Prostate gland (tissue), 2 donors: ENCODE measurements around the gene OST4. TPM values are rescaled to one million over a fixed set of nuclear protein-coding genes. Genes with fewer than 3 reads are reported as not detected.

Experiments used
- DNase-seq: peaks from one replicate; pipeline ENCODE4 v3.0.0-alpha.2; 2019; ENCODE audit warnings: low spot score
- H3K27ac ChIP-seq, 2 donors: fragments of 200-600 bp; sonication (generic); 2 replicates each; pipeline ENCODE4 v1.5.1; 2017 to 2019
- H3K27me3 ChIP-seq: fragments of 200-600 bp; sonication (generic); replicated peaks from 2 replicates; pipeline ENCODE4 v1.5.1; 2019; ENCODE audit not compliant: insufficient read depth
- H3K36me3 ChIP-seq, 2 donors: fragments of 200-600 bp; sonication (generic); 1 replicate in 1 of 2; 2 replicates in 1 of 2; pipeline versions ENCODE4 v1.5.1 to v1.8.1; 2017 to 2019
- H3K4me1 ChIP-seq: fragments of 200-600 bp; sonication (generic); replicated peaks from 2 replicates; pipeline ENCODE4 v1.5.1; 2019
- H3K4me3 ChIP-seq, 2 donors: fragments of 200-600 bp; sonication (generic); 2 replicates each; pipeline ENCODE4 v1.5.1; 2017 to 2019
- H3K9me3 ChIP-seq: fragments of 200-600 bp; sonication (generic); 2 replicates; pipeline ENCODE4 v1.5.1; 2017
- CTCF ChIP-seq, 4 experiments: fragments of 200-600 bp in 2 of 4; fragments of 450-650 bp in 2 of 4; sonication (generic) in 2 of 4; IDR thresholded peaks; 1 replicate in 3 of 4; 2 replicates in 1 of 4; pipeline ENCODE4 v1.5.1; 2016 to 2019; ENCODE audit warnings: antibody characterized with exemption in 4 of 4, mild to moderate bottlenecking in 2 of 4, moderate library complexity in 2 of 4
- POLR2A ChIP-seq: fragments of 450-650 bp; IDR thresholded peaks from one replicate; pipeline ENCODE4 v1.6.1; 2016; ENCODE audit warnings: antibody characterized with exemption, mild to moderate bottlenecking
- POLR2AphosphoS5 ChIP-seq: sonication (generic); formaldehyde crosslinking; IDR thresholded peaks from one replicate; pipeline ENCODE4 v1.6.1; 2017; ENCODE audit warnings: antibody characterized with exemption
- WGBS: methylation state at CpG from one replicate; pipeline ENCODE4 v1.1.5; 2018; 5-methylcytosine and 5-hydroxymethylcytosine counted together
- intact Hi-C: fragments of 100-400 bp; cut with DNase I; formaldehyde crosslinking; loops from one replicate; pipeline ENCODE4 v1.14.2; 2022
- total RNA-seq, 2 donors: library from RNA; depleted of rRNA; stranded (reverse); fragments of >200 nt; gene quantifications; one replicate each; pipeline ENCODE4 v1.1.0, GENCODE V29; 2016

Gene OST4
- total RNA-seq, 2 donors from 2014 or later: 246 to 317 TPM

- H3K4me3 ChIP-seq: no peak overlapping the region
- H3K9me3 ChIP-seq: no peaks in the 10 kb centered on the region
- DNase-seq: no peak
- no peaks in the 10 kb centered on the region for H3K36me3 ChIP-seq
- H3K4me1 ChIP-seq: no peaks in the 10 kb centered on the region
- no peak overlapping the region for H3K27ac ChIP-seq
- no peak for TF ChIP-seq CTCF (IDR thresholded peaks at IDR 0.05)
- no peak for TF ChIP-seq POLR2AphosphoS5
- no peak for TF ChIP-seq POLR2A
- 90% methylated on average over 5 of the region's 5 CpGs for WGBS
- no peaks in the 10 kb centered on the region for H3K27me3 ChIP-seq
- intact Hi-C loops: loop anchor here (5.0 kb wide), 1 partner anchor 126 kb away; no protein-coding TSS in a partner anchor
These were observed 16.5 kb upstream of the OST4 start for GRCh38 chr2:27087823-27088410.

- no peak for DNase-seq
- no peaks in the 10 kb centered on the region for H3K9me3 ChIP-seq
- intact Hi-C loops: loop anchor here (5.0 kb wide), 1 partner anchor 125 kb away; no protein-coding TSS in a partner anchor
These were observed 15.5 kb upstream of the OST4 start, which contains the start of gene KHK for GRCh38 chr2:27086724-27087593. Gene KHK (plus strand): TSS chr2:27086772. CDS start chr2:27087260, 488 bp downstream.

GRCh38 chr2:27086090-27086723 lies 14.8 kb upstream of the OST4 start:
- Histone ChIP-seq H3K27ac (peak overlapping the region; percentile 71 to 80), H3K36me3 (no peaks in the 10 kb centered on the region), H3K4me3 (peak overlapping the region; percentile 38 to 56), H3K4me1 (peaks cover 7% of the 10 kb centered on the region), H3K9me3 (no peaks in the 10 kb centered on the region), H3K27me3 (no peaks in the 10 kb centered on the region)
- peak; percentile 90 to 98 (median 96) for TF ChIP-seq CTCF (IDR thresholded peaks at IDR 0.05)
- TF ChIP-seq POLR2A: peak; percentile 46
- TF ChIP-seq POLR2AphosphoS5: peak; percentile 74
- intact Hi-C loops: loop anchor here (5.0 kb wide), 1 partner anchor 124 kb away; no protein-coding TSS in a partner anchor
- peak; percentile 90 for DNase-seq
- 2% methylated on average over 39 of the region's 81 CpGs for WGBS

More at GRCh38 chr2:27086724-27087593, 15.5 kb upstream of the OST4 start, which contains the start of gene KHK:
- no peaks in the 10 kb centered on the region for H3K36me3 ChIP-seq
- TF ChIP-seq POLR2A (no peak), CTCF (IDR thresholded peaks at IDR 0.05) (no peak), POLR2AphosphoS5 (no peak)
- H3K27ac ChIP-seq: peak within 1 kb of the TSS; percentile 71 to 80
- peak within 1 kb of the TSS; percentile 38 to 56 for H3K4me3 ChIP-seq
- 13% methylated on average over 44 of the region's 54 CpGs for WGBS
- no peaks in the 10 kb centered on the region for H3K27me3 ChIP-seq
- H3K4me1 ChIP-seq: no peaks in the 10 kb centered on the region

GRCh38 chr2:27085673-27086089 lies 14.2 kb upstream of the OST4 start:
- Histone ChIP-seq H3K27ac (peak overlapping the region; percentile 71 to 80), H3K4me3 (peak overlapping the region; percentile 38 to 56), H3K36me3 (no peaks in the 10 kb centered on the region), H3K27me3 (no peaks in the 10 kb centered on the region), H3K4me1 (peaks cover 7% of the 10 kb centered on the region), H3K9me3 (no peaks in the 10 kb centered on the region)
- intact Hi-C loops: loop anchor here (5.0 kb wide), 1 partner anchor 123 kb away; no protein-coding TSS in a partner anchor
- WGBS: under 1% methylated on average over 18 of the region's 38 CpGs
- DNase-seq: peak; percentile 75
- TF ChIP-seq CTCF (IDR thresholded peaks at IDR 0.05) (peak in 2 of 4 experiments; percentile 51 to 60), POLR2A (peak; percentile 17), POLR2AphosphoS5 (peak; percentile 69)
